ENCODE results near the gene COLEC11.

DNA sequence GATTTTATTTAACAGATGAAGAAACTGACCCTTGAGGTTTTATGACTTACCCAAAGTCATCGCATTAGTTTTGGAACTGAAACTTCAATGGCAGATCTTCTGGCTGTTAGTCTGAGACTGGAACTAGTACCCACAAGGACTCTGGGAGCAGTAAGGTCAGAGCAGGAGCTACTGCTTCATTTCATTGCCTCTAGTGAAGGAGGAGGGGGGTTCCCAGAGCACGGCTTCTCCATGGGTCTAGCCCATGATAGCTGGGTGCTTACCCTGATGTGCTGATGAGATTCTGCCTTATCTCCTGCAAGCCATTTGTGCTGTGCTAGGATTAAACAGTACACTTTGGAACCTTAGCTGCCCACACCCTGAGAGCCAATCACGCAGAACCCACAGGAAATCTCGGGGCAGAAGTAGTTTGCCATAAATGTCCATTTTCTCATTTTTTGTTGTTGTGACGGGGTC is 31.4 kb upstream of the COLEC11 start:
- TF ChIP-seq, protein P1, sequence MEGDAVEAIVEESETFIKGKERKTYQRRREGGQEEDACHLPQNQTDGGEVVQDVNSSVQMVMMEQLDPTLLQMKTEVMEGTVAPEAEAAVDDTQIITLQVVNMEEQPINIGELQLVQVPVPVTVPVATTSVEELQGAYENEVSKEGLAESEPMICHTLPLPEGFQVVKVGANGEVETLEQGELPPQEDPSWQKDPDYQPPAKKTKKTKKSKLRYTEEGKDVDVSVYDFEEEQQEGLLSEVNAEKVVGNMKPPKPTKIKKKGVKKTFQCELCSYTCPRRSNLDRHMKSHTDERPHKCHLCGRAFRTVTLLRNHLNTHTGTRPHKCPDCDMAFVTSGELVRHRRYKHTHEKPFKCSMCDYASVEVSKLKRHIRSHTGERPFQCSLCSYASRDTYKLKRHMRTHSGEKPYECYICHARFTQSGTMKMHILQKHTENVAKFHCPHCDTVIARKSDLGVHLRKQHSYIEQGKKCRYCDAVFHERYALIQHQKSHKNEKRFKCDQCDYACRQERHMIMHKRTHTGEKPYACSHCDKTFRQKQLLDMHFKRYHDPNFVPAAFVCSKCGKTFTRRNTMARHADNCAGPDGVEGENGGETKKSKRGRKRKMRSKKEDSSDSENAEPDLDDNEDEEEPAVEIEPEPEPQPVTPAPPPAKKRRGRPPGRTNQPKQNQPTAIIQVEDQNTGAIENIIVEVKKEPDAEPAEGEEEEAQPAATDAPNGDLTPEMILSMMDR (IDR thresholded peaks at IDR 0.05) = no peak
- TF ChIP-seq POLR2A (IDR thresholded peaks at IDR 0.05) = no peak

All from esophagus squamous epithelium (tissue), 4 donors.